ENCODE data around the gene HECTD4.

DNA sequence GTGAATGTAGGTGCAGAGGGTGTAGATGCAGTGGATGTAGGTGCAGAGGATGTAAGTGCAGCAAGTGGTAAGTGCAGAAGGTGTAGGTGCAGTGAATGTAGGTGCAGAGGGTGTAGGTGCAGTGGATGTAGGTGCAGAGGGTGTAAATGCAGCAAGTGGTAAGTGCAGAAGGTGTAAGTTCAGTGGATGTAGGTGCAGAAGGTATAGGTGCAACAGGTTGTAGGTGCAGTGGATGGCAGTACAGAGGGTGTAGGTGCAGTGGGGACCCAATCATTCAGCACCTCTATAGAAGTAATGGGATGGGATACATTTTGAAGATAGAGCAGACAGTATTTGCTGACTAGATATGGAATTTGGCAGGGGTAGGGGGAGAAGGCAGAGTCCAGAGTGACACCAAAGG lies 85.0 kb downstream of the HECTD4 start:
- TF ChIP-seq, protein P1, sequence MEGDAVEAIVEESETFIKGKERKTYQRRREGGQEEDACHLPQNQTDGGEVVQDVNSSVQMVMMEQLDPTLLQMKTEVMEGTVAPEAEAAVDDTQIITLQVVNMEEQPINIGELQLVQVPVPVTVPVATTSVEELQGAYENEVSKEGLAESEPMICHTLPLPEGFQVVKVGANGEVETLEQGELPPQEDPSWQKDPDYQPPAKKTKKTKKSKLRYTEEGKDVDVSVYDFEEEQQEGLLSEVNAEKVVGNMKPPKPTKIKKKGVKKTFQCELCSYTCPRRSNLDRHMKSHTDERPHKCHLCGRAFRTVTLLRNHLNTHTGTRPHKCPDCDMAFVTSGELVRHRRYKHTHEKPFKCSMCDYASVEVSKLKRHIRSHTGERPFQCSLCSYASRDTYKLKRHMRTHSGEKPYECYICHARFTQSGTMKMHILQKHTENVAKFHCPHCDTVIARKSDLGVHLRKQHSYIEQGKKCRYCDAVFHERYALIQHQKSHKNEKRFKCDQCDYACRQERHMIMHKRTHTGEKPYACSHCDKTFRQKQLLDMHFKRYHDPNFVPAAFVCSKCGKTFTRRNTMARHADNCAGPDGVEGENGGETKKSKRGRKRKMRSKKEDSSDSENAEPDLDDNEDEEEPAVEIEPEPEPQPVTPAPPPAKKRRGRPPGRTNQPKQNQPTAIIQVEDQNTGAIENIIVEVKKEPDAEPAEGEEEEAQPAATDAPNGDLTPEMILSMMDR (conservative IDR thresholded peaks at IDR 0.05; ENCODE audit: low read depth, low read length): no peak
- TF ChIP-seq POLR2A (IDR thresholded peaks at IDR 0.05; ENCODE audit: low read depth, low read length) (no peak), CEBPB (IDR thresholded peaks at IDR 0.05; ENCODE audit: low read depth, low read length) (no peak), USF2 (IDR thresholded peaks at IDR 0.05; ENCODE audit: low read depth, low read length) (no peak), ELK1 (IDR thresholded peaks at IDR 0.05; ENCODE audit: borderline replicate concordance, low read depth, low read length) (no peak), SMC3 (IDR thresholded peaks at IDR 0.05; ENCODE audit: low read depth, low read length) (no peak), FOS (IDR thresholded peaks at IDR 0.05; ENCODE audit: low read depth, low read length) (no peak), RFX5 (IDR thresholded peaks at IDR 0.05; ENCODE audit: low read depth, low read length) (no peak), MAZ (IDR thresholded peaks at IDR 0.05; ENCODE audit: borderline replicate concordance, low read depth, low read length) (no peak), RAD21 (IDR thresholded peaks at IDR 0.05; ENCODE audit: low read length) (no peak), RCOR1 (IDR thresholded peaks at IDR 0.05; ENCODE audit: insufficient replicate concordance, low read length) (no peak), MAFK (IDR thresholded peaks at IDR 0.05; ENCODE audit: low read depth, low read length) (no peak), CHD1 (IDR thresholded peaks at IDR 0.05; ENCODE audit: low read depth, low read length) (no peak)

Measured in IMR-90 (cell line).